HCT116 (cell line): ENCODE data around the gene GARS1. TPM values are rescaled to one million over a fixed set of nuclear protein-coding genes. Genes with fewer than 3 reads are reported as not detected.

ENCODE experiments used
- ATAC-seq: fragments of 200-7000 bp; cut with Tn5 transposase; 2 replicates; pipeline ENCODE4 v1.9.1; 2020; ENCODE audit warnings: mild to moderate bottlenecking, moderate library complexity
- BruUV-seq: library from RNA; stranded (reverse); fragments of 400-500 nt; replicated peaks from 2 replicates; lab custom pipeline; 2021; lab: Mats Ljungman, UMichigan
- CTCF ChIA-PET: fragments of 300-600 bp; sonication (Branson Sonifier 250); formaldehyde crosslinking; loops from one replicate; lab custom pipeline; 2021; ENCODE audit warnings: antibody characterized with exemption; lab: Charles Lee
- POLR2A ChIA-PET: fragments of 300-600, 350-600 bp; sonication (Branson Sonifier 250); formaldehyde crosslinking; loops from one replicate; lab custom pipeline; 2021; ENCODE audit warnings: antibody characterized with exemption; lab: Charles Lee
- RAD21 ChIA-PET, 2 experiments: fragments of 300-600 bp; sonication (Branson Sonifier 250); formaldehyde crosslinking; loops; one replicate each; lab custom pipeline; 2023; ENCODE audit warnings: low total read pairs in 2 of 2; ENCODE audit not compliant: uncharacterized antibody in 2 of 2, unreplicated experiment in 2 of 2, low non-redundant PET in 1 of 2; lab: Charles Lee
- DNase-seq: peaks from one replicate; pipeline ENCODE4 v3.0.0-alpha.2; 2010; ENCODE audit warnings: low read depth, low spot score
- H2AFZ ChIP-seq: fragments of 200-600 bp; shearing (Covaris generic), sonication (generic); 2 replicates; pipeline ENCODE4 v1.6.1; 2017; ENCODE audit warnings: low read depth, mixed run types, mixed read lengths, antibody characterized with exemption, low read length; ENCODE audit not compliant: poor library complexity, severe bottlenecking
- H3K27ac ChIP-seq: 2 replicates; pipeline ENCODE4 v1.5.1; 2012; ENCODE audit warnings: low read depth, low read length
- H3K27me3 ChIP-seq: fragments of 200-600 bp; sonication (generic); 2 replicates; pipeline ENCODE4 v1.6.1; 2016; ENCODE audit warnings: mixed run types, low read length, mixed read lengths; ENCODE audit not compliant: insufficient read depth
- H3K36me3 ChIP-seq, 2 experiments: fragments of 200-500 bp in 1 of 2; fragments of 200-600 bp in 1 of 2; sonication (Bioruptor generic) in 1 of 2; sonication (generic) in 1 of 2; 2 replicates each; pipeline versions ENCODE4 v1.5.1 to v1.6.1; 2014 to 2016; ENCODE audit warnings: low read length in 2 of 2, inconsistent platforms in 1 of 2, mixed read lengths in 1 of 2, mixed run types in 1 of 2; ENCODE audit not compliant: insufficient read depth in 2 of 2, control insufficient read depth in 1 of 2
- H3K4me1 ChIP-seq, 2 experiments: fragments of 200-600 bp in 1 of 2; sonication (generic) in 1 of 2; 2 replicates each; pipeline versions ENCODE4 v1.5.1 to v1.6.1; 2012 to 2017; ENCODE audit warnings: low read length in 2 of 2, inconsistent platforms in 1 of 2, mild to moderate bottlenecking in 1 of 2, mixed read lengths in 1 of 2, mixed run types in 1 of 2, moderate library complexity in 1 of 2; ENCODE audit not compliant: insufficient read depth in 2 of 2, control insufficient read depth in 1 of 2
- H3K4me2 ChIP-seq: fragments of 200-600 bp; sonication (generic); 2 replicates; pipeline ENCODE4 v1.6.1; 2017; ENCODE audit warnings: mixed run types, low read length, mixed read lengths
- H3K4me3 ChIP-seq, 2 experiments: fragments of 200-600 bp in 1 of 2; sonication (generic) in 1 of 2; replicated peaks in 1 of 2; 2 replicates each; pipeline ENCODE4 v1.5.1; 2011 to 2016; ENCODE audit warnings: low read length in 2 of 2, control low read depth in 1 of 2, low read depth in 1 of 2, mild to moderate bottlenecking in 1 of 2, mixed read lengths in 1 of 2, mixed run types in 1 of 2
- H3K79me2 ChIP-seq: fragments of 200-600 bp; sonication (generic); 2 replicates; pipeline ENCODE4 v1.6.1; 2017; ENCODE audit warnings: mild to moderate bottlenecking, mixed run types, low read length, moderate library complexity, mixed read lengths; ENCODE audit not compliant: insufficient read depth
- H3K9ac ChIP-seq: fragments of 200-600 bp; sonication (generic); 2 replicates; pipeline ENCODE4 v1.6.1; 2016; ENCODE audit warnings: low read length, mixed read lengths
- H3K9me2 ChIP-seq: fragments of 200-600 bp; sonication (generic), shearing (Covaris generic); 2 replicates; pipeline ENCODE4 v1.6.1; 2017; ENCODE audit warnings: mixed run types, mild to moderate bottlenecking, moderate library complexity; ENCODE audit not compliant: insufficient read depth
- H3K9me3 ChIP-seq, 2 experiments: fragments of 200-500 bp in 1 of 2; fragments of 200-600 bp in 1 of 2; sonication (Bioruptor generic) in 1 of 2; sonication (generic) in 1 of 2; 2 replicates each; pipeline ENCODE4 v1.6.1; 2014 to 2017; ENCODE audit warnings: low read length in 2 of 2, mixed read lengths in 2 of 2, inconsistent platforms in 1 of 2, low read depth in 1 of 2, mild to moderate bottlenecking in 1 of 2, mixed run types in 1 of 2, moderate library complexity in 1 of 2; ENCODE audit not compliant: control insufficient read depth in 1 of 2, insufficient read depth in 1 of 2
- H4K20me1 ChIP-seq: fragments of 200-600 bp; sonication (generic), shearing (Covaris generic); 2 replicates; pipeline ENCODE4 v1.6.1; 2017; ENCODE audit warnings: mixed run types, mild to moderate bottlenecking, moderate library complexity; ENCODE audit not compliant: insufficient read depth
- CBX3 ChIP-seq: IDR thresholded peaks from 2 replicates; pipeline ENCODE4 v1.6.1; 2012; ENCODE audit warnings: low read depth
- CEBPB ChIP-seq: IDR thresholded peaks from 2 replicates; pipeline ENCODE4 v1.6.1; 2012; ENCODE audit warnings: low read depth
- EGR1 ChIP-seq: IDR thresholded peaks from 2 replicates; pipeline ENCODE4 v1.6.1; 2012; ENCODE audit warnings: low read depth
- JUND ChIP-seq: IDR thresholded peaks from 2 replicates; pipeline ENCODE4 v1.6.1; 2012
- SIN3A ChIP-seq: IDR thresholded peaks from 2 replicates; pipeline ENCODE4 v1.6.1; 2012; ENCODE audit warnings: low read depth
- intact Hi-C: fragments of 100-400 bp; cut with micrococcal nuclease; formaldehyde crosslinking; loops from 2 replicates; pipeline ENCODE4 v1.10.0; 2022
- total RNA-seq: library from RNA; stranded (reverse); gene quantifications from one replicate; pipeline ENCODE4 v1.2.1, GENCODE V29; 2021; ENCODE audit not compliant: unreplicated experiment
- TF ChIP-seq, protein P1 (sequence below): IDR thresholded peaks from 2 replicates; pipeline ENCODE4 v1.6.1; 2012; ENCODE audit warnings: low read depth

GARS1 gene
- total RNA-seq, 1 experiment from 2014 or later: 329 TPM

DNA sequence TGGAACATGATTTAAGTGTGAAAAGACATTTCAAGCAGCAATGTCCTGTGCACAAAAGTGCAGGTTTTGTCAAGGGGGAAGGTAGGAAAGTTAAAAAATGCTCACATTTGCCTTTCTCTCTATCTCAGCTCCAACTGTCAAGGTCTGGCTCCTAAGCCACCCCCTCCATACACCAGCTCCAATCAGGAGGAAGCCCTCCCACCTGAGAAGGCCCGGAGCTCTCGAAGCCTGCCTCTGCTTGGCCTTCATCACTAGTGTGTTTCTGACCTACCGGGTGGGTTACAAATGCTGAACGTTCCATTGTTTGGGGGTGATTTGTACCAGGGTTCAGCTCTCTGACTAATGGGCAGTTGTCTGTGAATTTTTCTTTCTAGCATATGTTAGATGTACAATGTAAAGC is 73.4 kb downstream of the GARS1 start:
- Histone ChIP-seq H2AFZ (no peak overlapping the region), H4K20me1 (no peaks in the 10 kb centered on the region), H3K36me3 (no peaks in the 10 kb centered on the region), H3K4me2 (no peak overlapping the region), H3K27ac (no peak overlapping the region), H3K4me1 (no peaks in the 10 kb centered on the region), H3K9me3 (no peaks in the 10 kb centered on the region), H3K4me3 (no peak overlapping the region), H3K27me3 (peaks cover 10% of the 10 kb centered on the region; the same call in 1 of the 2 replicates), H3K79me2 (no peaks in the 10 kb centered on the region), H3K9ac (no peak overlapping the region), H3K9me2 (no peaks in the 10 kb centered on the region)
- no peak for ATAC-seq
- no peak for TF ChIP-seq JUND
- TF ChIP-seq CEBPB: no peak
- intact Hi-C loops: no loop called here
- no TSS peak for BruUV-seq
- CTCF ChIA-PET: no interaction called here
- RAD21 ChIA-PET: no interaction called here
- DNase-seq: no peak
- POLR2A ChIA-PET: no interaction called here

DNA sequence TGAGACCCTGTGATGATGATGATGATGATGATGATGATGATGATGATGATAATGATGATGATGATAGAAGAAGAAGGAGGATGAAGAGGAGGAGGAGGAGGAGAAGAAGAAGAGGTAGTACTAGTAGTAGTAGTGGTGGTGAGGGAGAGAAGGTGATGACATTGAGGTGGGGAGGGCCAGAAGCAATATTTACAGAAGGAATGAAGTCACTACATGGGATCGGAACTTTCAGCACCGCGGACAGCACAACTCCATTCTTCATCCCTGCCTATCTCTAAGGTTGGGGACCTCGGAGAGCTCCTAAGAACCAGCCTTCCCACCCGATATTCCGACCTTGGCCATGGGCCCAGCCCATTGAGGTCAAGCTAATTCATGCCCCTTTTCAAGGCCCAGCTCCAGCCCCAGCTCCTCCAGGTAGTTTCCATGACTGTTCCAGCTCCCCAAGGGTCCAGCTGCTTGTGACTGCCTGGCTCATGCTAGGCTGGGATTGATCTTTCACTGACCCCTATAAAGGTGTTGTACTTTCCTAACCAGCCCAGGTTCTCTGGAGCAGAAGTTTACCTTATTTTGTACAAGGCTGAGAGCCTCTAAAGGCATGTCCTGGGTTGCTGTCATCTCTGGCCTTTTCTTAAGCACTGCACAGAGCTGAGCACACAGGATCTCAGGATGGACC is 77.3 kb downstream of the GARS1 start:
- RAD21 ChIA-PET: no interaction called here

More for the DNA sequence above, 77.3 kb downstream of the GARS1 start:
- Histone ChIP-seq H2AFZ (no peak overlapping the region), H3K9me3 (no peaks in the 10 kb centered on the region), H3K27me3 (peaks cover 30% of the 10 kb centered on the region), H3K36me3 (no peaks in the 10 kb centered on the region), H3K9ac (no peak overlapping the region), H3K79me2 (no peaks in the 10 kb centered on the region), H3K27ac (no peak overlapping the region), H3K4me1 (no peaks in the 10 kb centered on the region), H3K9me2 (no peaks in the 10 kb centered on the region), H3K4me3 (no peak overlapping the region), H4K20me1 (no peaks in the 10 kb centered on the region), H3K4me2 (no peak overlapping the region)
- intact Hi-C loops: no loop called here
- peak; percentile 73 for ATAC-seq
- POLR2A ChIA-PET: no interaction called here
- BruUV-seq: no TSS peak
- TF ChIP-seq EGR1: no peak
- TF ChIP-seq SIN3A: peak; percentile 61
- TF ChIP-seq, protein P1, sequence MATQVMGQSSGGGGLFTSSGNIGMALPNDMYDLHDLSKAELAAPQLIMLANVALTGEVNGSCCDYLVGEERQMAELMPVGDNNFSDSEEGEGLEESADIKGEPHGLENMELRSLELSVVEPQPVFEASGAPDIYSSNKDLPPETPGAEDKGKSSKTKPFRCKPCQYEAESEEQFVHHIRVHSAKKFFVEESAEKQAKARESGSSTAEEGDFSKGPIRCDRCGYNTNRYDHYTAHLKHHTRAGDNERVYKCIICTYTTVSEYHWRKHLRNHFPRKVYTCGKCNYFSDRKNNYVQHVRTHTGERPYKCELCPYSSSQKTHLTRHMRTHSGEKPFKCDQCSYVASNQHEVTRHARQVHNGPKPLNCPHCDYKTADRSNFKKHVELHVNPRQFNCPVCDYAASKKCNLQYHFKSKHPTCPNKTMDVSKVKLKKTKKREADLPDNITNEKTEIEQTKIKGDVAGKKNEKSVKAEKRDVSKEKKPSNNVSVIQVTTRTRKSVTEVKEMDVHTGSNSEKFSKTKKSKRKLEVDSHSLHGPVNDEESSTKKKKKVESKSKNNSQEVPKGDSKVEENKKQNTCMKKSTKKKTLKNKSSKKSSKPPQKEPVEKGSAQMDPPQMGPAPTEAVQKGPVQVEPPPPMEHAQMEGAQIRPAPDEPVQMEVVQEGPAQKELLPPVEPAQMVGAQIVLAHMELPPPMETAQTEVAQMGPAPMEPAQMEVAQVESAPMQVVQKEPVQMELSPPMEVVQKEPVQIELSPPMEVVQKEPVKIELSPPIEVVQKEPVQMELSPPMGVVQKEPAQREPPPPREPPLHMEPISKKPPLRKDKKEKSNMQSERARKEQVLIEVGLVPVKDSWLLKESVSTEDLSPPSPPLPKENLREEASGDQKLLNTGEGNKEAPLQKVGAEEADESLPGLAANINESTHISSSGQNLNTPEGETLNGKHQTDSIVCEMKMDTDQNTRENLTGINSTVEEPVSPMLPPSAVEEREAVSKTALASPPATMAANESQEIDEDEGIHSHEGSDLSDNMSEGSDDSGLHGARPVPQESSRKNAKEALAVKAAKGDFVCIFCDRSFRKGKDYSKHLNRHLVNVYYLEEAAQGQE: peak; percentile 98
- peak; percentile 60; the same call in 1 of the 2 replicates for TF ChIP-seq CBX3
- CTCF ChIA-PET: no interaction called here
- DNase-seq: peak; percentile 29
